B cell (primary cell): ENCODE measurements around the gene IL10. TPM values are rescaled to one million over a fixed set of nuclear protein-coding genes. Genes with fewer than 3 reads are reported as not detected.

ENCODE experiments used
- ATAC-seq: fragments of 200-7000 bp; cut with Tn5 transposase; one replicate; pipeline ENCODE4 v1.10.0; 2021; ENCODE audit warnings: low read depth, mild to moderate bottlenecking, moderate number of reproducible peaks, moderate library complexity
- CTCF ChIA-PET: fragments of 350-600 bp; sonication (Branson Sonifier 250); formaldehyde crosslinking; loops from one replicate; lab custom pipeline; 2021; ENCODE audit warnings: antibody characterized with exemption, inconsistent platforms; lab: Charles Lee
- POLR2A ChIA-PET: fragments of 350-600 bp; sonication (Branson Sonifier 250); formaldehyde crosslinking; loops from one replicate; lab custom pipeline; 2021; ENCODE audit warnings: antibody characterized with exemption; lab: Charles Lee
- DNase-seq: peaks from one replicate; pipeline ENCODE4 v3.0.0; 2013
- H2AFZ ChIP-seq: 2 replicates; pipeline ENCODE4 v1.6.1; 2012; ENCODE audit warnings: mild to moderate bottlenecking, low read depth, low read length; ENCODE audit not compliant: insufficient read depth, poor library complexity, severe bottlenecking
- H3K27ac ChIP-seq, 2 donors: 1 replicate in 1 of 2; 2 replicates in 1 of 2; pipeline ENCODE4 v1.5.1; 2012 to 2013; ENCODE audit warnings: low read length in 2 of 2, mild to moderate bottlenecking in 2 of 2, moderate library complexity in 1 of 2
- H3K27me3 ChIP-seq, 4 experiments: fragments of 200-600 bp in 1 of 4; sonication (generic) in 1 of 4; replicated peaks in 1 of 4; 1 replicate in 2 of 4; 2 replicates in 2 of 4; pipeline versions ENCODE4 v1.6.1 to v1.7.0; 2013 to 2016; ENCODE audit warnings: low read length in 3 of 4, mild to moderate bottlenecking in 2 of 4, mixed read lengths in 1 of 4, moderate library complexity in 1 of 4; ENCODE audit not compliant: insufficient read depth in 4 of 4, control insufficient read depth in 3 of 4; ENCODE audit errors: control extremely low read depth in 1 of 4
- H3K36me3 ChIP-seq, 2 experiments: replicated peaks in 1 of 2; 1 replicate in 1 of 2; 2 replicates in 1 of 2; pipeline versions ENCODE4 v1.6.1 to v1.7.1; 2013; ENCODE audit warnings: low read length in 1 of 2; ENCODE audit not compliant: insufficient read depth in 2 of 2, control insufficient read depth in 1 of 2; ENCODE audit errors: control extremely low read depth in 1 of 2, extremely low read depth in 1 of 2
- H3K4me1 ChIP-seq, 2 donors: fragments of 200-600 bp in 1 of 2; sonication (generic) in 1 of 2; 1 replicate in 1 of 2; 2 replicates in 1 of 2; pipeline versions ENCODE4 v1.5.1 to v1.6.1; 2013 to 2017; ENCODE audit warnings: low read length in 2 of 2; ENCODE audit not compliant: control insufficient read depth in 2 of 2, insufficient read depth in 2 of 2
- H3K4me2 ChIP-seq: replicated peaks from 2 replicates; pipeline ENCODE3; 2012; ENCODE audit warnings: mild to moderate bottlenecking, low read depth, low read length; ENCODE audit not compliant: poor library complexity, severe bottlenecking
- H3K4me3 ChIP-seq, 5 experiments: fragments of 200-600 bp in 1 of 5; sonication (generic) in 1 of 5; 1 replicate in 3 of 5; 2 replicates in 2 of 5; pipeline versions ENCODE4 v1.5.1 to v1.7.0; 2011 to 2016; ENCODE audit warnings: low read length in 4 of 5, mild to moderate bottlenecking in 4 of 5, low read depth in 2 of 5, control low read depth in 1 of 5, moderate library complexity in 1 of 5; ENCODE audit not compliant: insufficient read depth in 1 of 5; ENCODE audit errors: control extremely low read depth in 1 of 5, extremely low read depth in 1 of 5
- H3K79me2 ChIP-seq: fragments of 200-600 bp; sonication (generic); one replicate; pipeline ENCODE4 v1.6.0; 2016; ENCODE audit warnings: low read length; ENCODE audit not compliant: control insufficient read depth, insufficient read depth
- H3K9ac ChIP-seq: fragments of 200-600 bp; sonication (generic); 2 replicates; pipeline ENCODE4 v1.6.1; 2017; ENCODE audit warnings: mild to moderate bottlenecking, low read length, moderate library complexity
- H3K9me3 ChIP-seq, 3 donors: one replicate each; pipeline versions ENCODE4 v1.6.1 to v1.7.1; 2013; ENCODE audit warnings: low read length in 2 of 3; ENCODE audit not compliant: control insufficient read depth in 2 of 3, insufficient read depth in 1 of 3; ENCODE audit errors: control extremely low read depth in 1 of 3
- H4K20me1 ChIP-seq: 2 replicates; pipeline ENCODE4 v1.6.0; 2012; ENCODE audit warnings: mild to moderate bottlenecking, low read length; ENCODE audit not compliant: insufficient read depth, control insufficient read depth, poor library complexity, severe bottlenecking
- H3K27ac Mint-ChIP-seq: one replicate; pipeline ENCODE4 v1.8.0; 2021; ENCODE audit warnings: mixed read lengths
- H3K27me3 Mint-ChIP-seq: one replicate; pipeline ENCODE4 v1.8.0; 2021; ENCODE audit warnings: mixed read lengths
- H3K4me1 Mint-ChIP-seq: one replicate; pipeline ENCODE4 v1.8.0; 2021; ENCODE audit warnings: mixed read lengths
- H3K4me3 Mint-ChIP-seq: one replicate; pipeline ENCODE4 v1.8.0; 2021; ENCODE audit warnings: mixed read lengths
- H3K9me3 Mint-ChIP-seq: one replicate; pipeline ENCODE4 v1.8.0; 2022; ENCODE audit warnings: mixed read lengths; ENCODE audit not compliant: insufficient read depth
- EZH2 ChIP-seq: IDR thresholded peaks from 2 replicates; pipeline ENCODE4 v1.6.1; 2012; ENCODE audit warnings: borderline replicate concordance, low read depth, mild to moderate bottlenecking, moderate library complexity, low read length; ENCODE audit not compliant: insufficient read depth, poor library complexity, severe bottlenecking
- WGBS: methylation state at CpG from one replicate; pipeline ENCODE4 v1.1.5; 2013; ENCODE audit warnings: missing lambda C conversion rate; ENCODE audit not compliant: insufficient coverage; 5-methylcytosine and 5-hydroxymethylcytosine counted together
- intact Hi-C: fragments of 100-400 bp; cut with micrococcal nuclease; formaldehyde crosslinking; loops from one replicate; pipeline ENCODE4 v1.10.0; 2022
- polyA plus RNA-seq: library from polyadenylated mRNA; depleted of rRNA; stranded (reverse); fragments of >200 nt; gene quantifications from 2 replicates; pipeline ENCODE4 v1.2.3, GENCODE V29; 2012
- total RNA-seq, 2 donors: library from RNA; stranded (reverse); fragments of 120-200 nt in 1 of 2; gene quantifications; 1 replicate in 1 of 2; 2 replicates in 1 of 2; pipeline versions ENCODE4 v1.2.3 to v1.2.4, GENCODE V29; 2013 to 2022
- TF ChIP-seq, protein P1 (sequence below): fragments of 200-600 bp; IDR thresholded peaks from one replicate; pipeline ENCODE4 v1.8.0; 2022; ENCODE audit warnings: antibody characterized with exemption, mild to moderate bottlenecking

The IL10 gene
- total and polyA plus RNA-seq, 2 donors (not counting 1 experiment from before 2014, with no cell fraction given), result 0.37 to 0.69 TPM

DNA sequence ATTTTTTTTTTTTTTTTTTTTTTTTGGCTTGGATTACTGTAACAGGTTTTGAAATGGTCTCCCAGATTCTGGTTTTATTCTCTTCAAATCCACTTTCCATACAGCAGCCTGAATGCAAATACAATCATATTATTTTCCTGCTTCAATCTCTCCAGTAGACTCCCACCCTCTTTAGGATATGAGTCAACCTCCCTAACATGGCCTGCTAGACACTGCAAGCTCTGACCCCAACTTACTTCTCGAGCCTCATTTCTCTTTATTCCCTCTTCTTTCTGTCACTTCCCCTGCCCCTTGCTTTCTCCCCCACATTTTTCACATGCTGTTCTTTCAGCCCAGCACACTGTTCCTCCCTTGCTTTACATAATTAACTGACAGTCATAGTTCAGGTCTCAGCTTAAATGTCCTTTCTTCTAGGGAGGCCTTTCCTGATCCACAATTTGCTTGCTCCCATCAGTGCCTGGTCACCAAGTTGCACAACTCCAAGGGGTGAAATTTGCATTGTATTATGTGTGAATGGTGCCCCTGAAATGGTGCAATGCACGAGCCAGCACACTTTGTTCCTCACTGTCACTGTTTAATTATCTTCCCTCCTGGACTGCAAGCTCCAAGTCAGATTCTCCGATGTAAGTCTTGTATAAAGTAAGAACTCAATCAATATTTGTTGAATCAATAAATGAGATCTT is 23.8 kb downstream of the IL10 start:
- no peak overlapping the region for H3K9ac ChIP-seq
- Mint-ChIP-seq H3K9me3 (no peaks in the 10 kb centered on the region), H3K4me1 (peaks cover 8% of the 10 kb centered on the region), H3K4me3 (no peak overlapping the region), H3K27me3 (no peaks in the 10 kb centered on the region), H3K27ac (no peak overlapping the region)
- H3K4me3 ChIP-seq, result no peak overlapping the region
- H3K36me3 ChIP-seq, result no peaks in the 10 kb centered on the region
- H3K27ac ChIP-seq, result no peak overlapping the region
- CTCF ChIA-PET, result interaction anchor here (1.1 to 3.1 kb wide), 5 partner anchors 11 to 233 kb away, joined by 3 to 13 read pairs (median 4); no protein-coding TSS in a partner anchor
- no peaks in the 10 kb centered on the region for H3K9me3 ChIP-seq
- H3K4me2 ChIP-seq, result no peak overlapping the region
- DNase-seq (no peak), ATAC-seq (no peak)
- no peaks in the 10 kb centered on the region for H3K79me2 ChIP-seq
- H3K27me3 ChIP-seq, result no peaks in the 10 kb centered on the region
- POLR2A ChIA-PET, result interaction anchor here (0.6 kb wide), 1 partner anchor 49 kb away, joined by 3 read pairs; no protein-coding TSS in a partner anchor
- no peaks in the 10 kb centered on the region for H4K20me1 ChIP-seq
- WGBS, result 89% methylated on average over 1 of the region's 3 CpGs
- no peak overlapping the region for H2AFZ ChIP-seq
- TF ChIP-seq EZH2, result no peak
- TF ChIP-seq, protein P1, sequence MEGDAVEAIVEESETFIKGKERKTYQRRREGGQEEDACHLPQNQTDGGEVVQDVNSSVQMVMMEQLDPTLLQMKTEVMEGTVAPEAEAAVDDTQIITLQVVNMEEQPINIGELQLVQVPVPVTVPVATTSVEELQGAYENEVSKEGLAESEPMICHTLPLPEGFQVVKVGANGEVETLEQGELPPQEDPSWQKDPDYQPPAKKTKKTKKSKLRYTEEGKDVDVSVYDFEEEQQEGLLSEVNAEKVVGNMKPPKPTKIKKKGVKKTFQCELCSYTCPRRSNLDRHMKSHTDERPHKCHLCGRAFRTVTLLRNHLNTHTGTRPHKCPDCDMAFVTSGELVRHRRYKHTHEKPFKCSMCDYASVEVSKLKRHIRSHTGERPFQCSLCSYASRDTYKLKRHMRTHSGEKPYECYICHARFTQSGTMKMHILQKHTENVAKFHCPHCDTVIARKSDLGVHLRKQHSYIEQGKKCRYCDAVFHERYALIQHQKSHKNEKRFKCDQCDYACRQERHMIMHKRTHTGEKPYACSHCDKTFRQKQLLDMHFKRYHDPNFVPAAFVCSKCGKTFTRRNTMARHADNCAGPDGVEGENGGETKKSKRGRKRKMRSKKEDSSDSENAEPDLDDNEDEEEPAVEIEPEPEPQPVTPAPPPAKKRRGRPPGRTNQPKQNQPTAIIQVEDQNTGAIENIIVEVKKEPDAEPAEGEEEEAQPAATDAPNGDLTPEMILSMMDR, result no peak
- intact Hi-C loops, result no loop called here
- no peaks in the 10 kb centered on the region for H3K4me1 ChIP-seq

DNA sequence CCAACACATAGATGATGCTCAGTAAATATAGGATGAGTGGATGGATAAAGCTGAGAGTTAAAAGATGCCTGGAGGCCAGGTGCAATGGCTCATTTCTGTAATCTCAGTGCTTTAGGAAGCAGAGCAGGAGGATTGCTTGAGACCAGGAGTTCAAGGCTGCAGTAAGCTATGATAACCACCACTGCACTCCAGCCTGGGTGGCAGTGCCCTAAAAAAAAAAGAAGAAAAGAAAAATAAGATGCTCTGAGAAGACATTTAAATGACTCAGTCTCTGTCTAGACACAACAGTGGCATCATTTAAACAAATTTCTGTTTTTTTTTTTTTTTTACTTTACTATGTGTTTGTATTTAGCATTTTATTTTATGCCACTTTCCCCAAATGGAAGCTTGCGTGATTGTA is 27.0 kb downstream of the IL10 start:
- ATAC-seq, result no peak
- Mint-ChIP-seq H3K4me1 (peaks cover 37% of the 10 kb centered on the region), H3K9me3 (no peaks in the 10 kb centered on the region), H3K27ac (peak overlapping the region; percentile 10), H3K4me3 (no peak overlapping the region), H3K27me3 (no peaks in the 10 kb centered on the region)
- WGBS, result no CpG with 5 or more reads among the region's 1 CpG
- Histone ChIP-seq H3K4me3 (no peak overlapping the region), H3K9me3 (no peaks in the 10 kb centered on the region), H4K20me1 (no peaks in the 10 kb centered on the region), H3K9ac (no peak overlapping the region), H3K27me3 (no peaks in the 10 kb centered on the region), H3K36me3 (no peaks in the 10 kb centered on the region), H3K79me2 (no peaks in the 10 kb centered on the region), H3K4me2 (no peak overlapping the region), H3K27ac (no peak overlapping the region), H2AFZ (no peak overlapping the region), H3K4me1 (peaks cover 10 to 20% of the 10 kb centered on the region in 2 donors)
- TF ChIP-seq, protein P1, result no peak
- TF ChIP-seq EZH2, result no peak
- DNase-seq, result no peak
- POLR2A ChIA-PET, result interaction anchor here (0.7 to 1.2 kb wide), 3 partner anchors 56 to 274 kb away, joined by 3 to 4 read pairs (median 4); no protein-coding TSS in a partner anchor
- CTCF ChIA-PET, result interaction anchor here (0.7 to 2.1 kb wide), 5 partner anchors 10 to 237 kb away, joined by 3 to 9 read pairs (median 4); no protein-coding TSS in a partner anchor
- intact Hi-C loops, result no loop called here
